GM18867 (cell line): ENCODE data around the gene TPX2.

Source experiments
- ATAC-seq: cut with Tn5 transposase; IDR thresholded peaks from one replicate; pipeline ENCODE4 v1.9.1; 2021; ENCODE audit warnings: mild to moderate bottlenecking, moderate library complexity; ENCODE audit not compliant: unreplicated experiment

TPX2 gene

GRCh38 chr20:31706607-31707257, 32.4 kb upstream of the TPX2 start:
- ATAC-seq: no peak

- no peak for ATAC-seq
Measured at GRCh38 chr20:31707258-31707615, 31.9 kb upstream of the TPX2 start.

GRCh38 chr20:31707994-31708735, 30.9 kb upstream of the TPX2 start:
- no peak for ATAC-seq

GRCh38 chr20:31708736-31709534, 30.2 kb upstream of the TPX2 start:
- ATAC-seq: no peak

- no peak for ATAC-seq
Measured at GRCh38 chr20:31709939-31710338, 29.2 kb upstream of the TPX2 start.

GRCh38 chr20:31710423-31711108, 28.5 kb upstream of the TPX2 start:
- no peak for ATAC-seq

- no peak for ATAC-seq
Measured at GRCh38 chr20:31711179-31712111, 27.6 kb upstream of the TPX2 start.

- ATAC-seq: no peak
Measured at GRCh38 chr20:31712112-31712553, 27.0 kb upstream of the TPX2 start.

- no peak for ATAC-seq
Measured at GRCh38 chr20:31712564-31713311, 26.4 kb upstream of the TPX2 start.

GRCh38 chr20:31713312-31714273, 25.5 kb upstream of the TPX2 start:
- no peak for ATAC-seq

- ATAC-seq: no peak
Measured at GRCh38 chr20:31715766-31716165, 23.3 kb upstream of the TPX2 start.

DNA sequence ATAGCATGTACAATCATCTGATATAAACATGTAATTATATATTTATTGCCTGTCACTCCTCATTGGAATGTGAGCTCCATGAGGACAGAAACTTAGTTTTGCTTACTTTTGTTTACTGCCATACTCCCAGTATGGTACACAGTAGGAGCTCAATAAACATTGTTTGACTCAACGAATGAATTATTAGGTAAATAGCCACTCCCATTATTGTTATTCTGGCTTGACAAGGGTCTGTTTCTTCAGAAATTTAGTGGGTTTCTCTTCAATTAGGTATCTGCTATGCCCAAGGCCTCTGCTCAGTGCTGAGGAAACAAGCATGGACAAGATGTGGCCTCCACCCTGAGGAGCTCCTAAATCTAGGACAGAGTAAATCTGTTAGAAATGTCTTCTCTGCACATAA, 22.7 kb upstream of the TPX2 start:
- no peak for ATAC-seq

- no peak for ATAC-seq
Measured at GRCh38 chr20:31716818-31717477, 22.1 kb upstream of the TPX2 start.

DNA sequence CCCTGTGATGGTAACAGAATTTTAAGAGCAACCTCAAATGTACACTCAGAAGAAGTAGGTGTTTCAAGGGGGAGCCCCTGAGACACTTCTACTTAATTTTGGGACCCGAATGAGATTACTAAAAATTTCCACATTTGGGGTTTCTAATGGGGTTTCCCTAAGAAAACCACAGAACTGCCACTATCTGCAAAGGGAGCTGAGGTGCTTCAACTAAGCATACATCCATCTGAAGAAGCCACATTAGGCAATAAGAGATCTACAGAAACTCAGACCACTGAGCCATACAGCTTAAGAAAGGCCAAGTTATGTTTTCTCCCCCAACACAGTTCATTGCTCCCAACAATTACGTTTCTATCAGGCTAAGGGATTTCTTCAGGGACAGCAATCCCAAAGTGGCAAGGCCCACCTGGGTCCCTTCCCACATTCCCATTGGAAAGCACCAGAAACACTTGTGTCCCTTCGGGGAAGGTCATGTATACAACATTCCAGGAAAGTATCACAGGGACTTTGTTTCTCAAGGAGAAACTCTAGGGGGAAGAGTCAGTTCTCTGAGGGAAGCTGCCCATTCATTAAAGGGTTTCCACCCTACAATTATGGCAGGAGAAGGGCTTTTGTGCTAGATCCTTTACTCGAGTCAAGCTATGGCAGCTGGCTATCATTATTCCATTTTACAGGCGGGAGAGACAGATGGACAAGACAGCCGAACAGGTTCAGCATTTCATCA, 21.4 kb upstream of the TPX2 start:
- ATAC-seq: no peak

DNA sequence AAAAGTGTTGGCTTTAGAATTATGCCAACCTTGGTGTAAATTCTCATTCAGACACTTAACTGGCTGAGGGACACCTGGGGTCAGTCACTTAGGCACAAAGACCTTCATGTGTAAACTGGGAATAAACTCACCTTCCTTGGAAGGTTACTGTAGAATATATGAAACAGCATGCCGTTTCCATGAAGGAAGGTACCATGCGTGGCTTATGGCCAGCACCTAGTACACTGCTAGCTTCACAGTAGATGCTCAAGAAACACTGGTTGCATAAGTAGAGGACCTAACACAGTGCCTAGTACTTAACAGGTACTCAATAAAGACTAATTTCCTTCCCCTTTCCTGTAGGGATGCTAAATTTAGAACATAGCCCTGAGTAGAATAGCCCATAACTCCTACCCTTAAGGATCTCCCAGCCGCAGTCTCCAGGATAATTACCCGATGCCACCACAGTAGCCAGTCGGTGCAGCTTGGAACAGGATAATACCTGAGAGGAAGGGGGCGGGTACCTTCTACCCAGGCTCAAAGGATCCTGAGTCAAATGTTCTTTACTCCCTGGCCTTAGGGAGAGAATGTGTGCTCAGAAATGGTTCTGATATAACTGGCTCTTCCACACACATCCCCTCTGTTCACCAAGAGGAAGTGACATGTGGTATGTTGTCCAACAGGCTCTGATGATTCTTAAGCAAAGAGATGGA, 20.0 kb upstream of the TPX2 start:
- ATAC-seq: no peak

- no peak for ATAC-seq
Measured at GRCh38 chr20:31719644-31720485, 19.2 kb upstream of the TPX2 start.
